Fibroblast of lung (primary cell): Measurements from ENCODE around the gene PDE2A. TPM values are rescaled to one million over a fixed set of nuclear protein-coding genes. Genes with fewer than 3 reads are reported as not detected.

ENCODE experiments used
- DNase-seq, 2 donors: peaks; one replicate each; pipeline versions ENCODE4 v3.0.0 to v3.0.0-alpha.2; 2010; ENCODE audit warnings: low read depth in 2 of 2
- H2AFZ ChIP-seq: 2 replicates; pipeline ENCODE4 v1.5.1; 2012; ENCODE audit warnings: low read length, control low read depth, inconsistent platforms
- H3K27ac ChIP-seq: 2 replicates; pipeline ENCODE4 v1.5.1; 2011; ENCODE audit warnings: low read length, control low read depth; ENCODE audit not compliant: insufficient read depth
- H3K27me3 ChIP-seq: 2 replicates; pipeline ENCODE4 v1.5.1; 2011; ENCODE audit warnings: mild to moderate bottlenecking, low read length; ENCODE audit not compliant: control insufficient read depth, insufficient read depth
- H3K36me3 ChIP-seq: 2 replicates; pipeline ENCODE4 v1.5.1; 2011; ENCODE audit warnings: low read length; ENCODE audit not compliant: control insufficient read depth, insufficient read depth
- H3K4me1 ChIP-seq: 2 replicates; pipeline ENCODE4 v1.5.1; 2011; ENCODE audit warnings: low read length; ENCODE audit not compliant: control insufficient read depth, insufficient read depth; ENCODE audit errors: extremely low read depth
- H3K4me2 ChIP-seq: 2 replicates; pipeline ENCODE4 v1.5.1; 2011; ENCODE audit warnings: low read length, control low read depth; ENCODE audit not compliant: insufficient read depth; ENCODE audit errors: extremely low read depth
- H3K4me3 ChIP-seq, 4 experiments: fragments of 200-600 bp in 1 of 4; sonication (generic) in 1 of 4; replicated peaks in 1 of 4; 2 replicates each; pipeline ENCODE4 v1.5.1; 2011 to 2016; ENCODE audit warnings: low read length in 4 of 4, low read depth in 3 of 4, mild to moderate bottlenecking in 3 of 4, control low read depth in 2 of 4, inconsistent platforms in 1 of 4, mixed read lengths in 1 of 4; ENCODE audit not compliant: insufficient read depth in 1 of 4; ENCODE audit errors: control extremely low read depth in 1 of 4
- H3K79me2 ChIP-seq: 2 replicates; pipeline ENCODE4 v1.5.1; 2012; ENCODE audit warnings: mild to moderate bottlenecking, low read length, inconsistent platforms; ENCODE audit not compliant: control insufficient read depth, insufficient read depth
- H3K9ac ChIP-seq: 2 replicates; pipeline ENCODE4 v1.5.1; 2011; ENCODE audit warnings: mild to moderate bottlenecking, low read length, control low read depth; ENCODE audit not compliant: insufficient read depth
- H3K9me3 ChIP-seq: 2 replicates; pipeline ENCODE4 v1.5.1; 2012; ENCODE audit warnings: low read depth, low read length; ENCODE audit not compliant: control insufficient read depth, insufficient read depth
- H4K20me1 ChIP-seq: 2 replicates; pipeline ENCODE4 v1.5.1; 2011; ENCODE audit warnings: low read length; ENCODE audit not compliant: control insufficient read depth, insufficient read depth; ENCODE audit errors: extremely low read depth
- EZH2 ChIP-seq: IDR thresholded peaks from 2 replicates; pipeline ENCODE4 v1.5.1; 2012; ENCODE audit warnings: low read length, control low read depth, mild to moderate bottlenecking; ENCODE audit errors: missing control alignments
- polyA plus RNA-seq, 2 donors: library from polyadenylated mRNA; depleted of rRNA in 1 of 2; stranded (reverse) in 1 of 2; unstranded in 1 of 2; fragments of >200 nt; gene quantifications; 2 replicates each; pipeline ENCODE4 v1.2.1, GENCODE V29; 2011 to 2012; ENCODE audit warnings: missing spikeins in 1 of 2
- total RNA-seq: library from RNA; depleted of rRNA; stranded (reverse); fragments of >200 nt; gene quantifications from 2 replicates; pipeline ENCODE4 v1.2.1, GENCODE V29; 2014
- TF ChIP-seq, protein P1 (sequence below), 2 donors: IDR thresholded peaks in 1 of 2; conservative IDR thresholded peaks in 1 of 2; 1 replicate in 1 of 2; 2 replicates in 1 of 2; pipeline ENCODE4 v1.5.1; 2011 to 2012; ENCODE audit warnings: low read length in 2 of 2, control low read depth in 1 of 2, inconsistent platforms in 1 of 2, low read depth in 1 of 2, mild to moderate bottlenecking in 1 of 2

PDE2A gene
- total and polyA plus RNA-seq, 2 donors (not counting 1 experiment from before 2014, with no cell fraction given): 0.50 to 2.6 TPM

DNA sequence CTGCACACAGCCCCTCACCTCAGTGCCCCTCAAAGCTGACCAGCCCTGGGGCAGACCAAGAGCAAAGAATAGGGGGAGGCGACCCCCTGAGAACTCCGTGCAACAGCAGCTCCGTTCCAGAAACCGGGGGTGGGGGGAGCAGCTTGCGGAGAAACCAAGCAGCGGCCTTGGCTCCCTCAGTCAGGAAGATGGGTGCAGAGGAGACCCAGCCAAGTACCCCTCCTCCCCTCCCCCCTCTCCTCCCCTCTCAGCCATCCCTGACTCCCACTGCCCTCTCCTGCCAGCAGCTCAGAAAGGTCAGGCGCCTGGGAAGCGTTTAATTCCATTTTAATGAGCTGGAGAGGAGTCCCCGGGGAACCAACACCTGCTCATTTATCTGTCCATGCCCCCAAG, 78.9 kb downstream of the PDE2A start:
- no peaks in the 10 kb centered on the region for H3K36me3 ChIP-seq
- H3K4me2 ChIP-seq: no peak overlapping the region
- no peak overlapping the region for H2AFZ ChIP-seq
- no peak overlapping the region for H3K9ac ChIP-seq
- no peaks in the 10 kb centered on the region for H3K9me3 ChIP-seq
- H3K27me3 ChIP-seq: peaks cover 12% of the 10 kb centered on the region
- H4K20me1 ChIP-seq: no peaks in the 10 kb centered on the region
- no peak for DNase-seq
- TF ChIP-seq, protein P1, sequence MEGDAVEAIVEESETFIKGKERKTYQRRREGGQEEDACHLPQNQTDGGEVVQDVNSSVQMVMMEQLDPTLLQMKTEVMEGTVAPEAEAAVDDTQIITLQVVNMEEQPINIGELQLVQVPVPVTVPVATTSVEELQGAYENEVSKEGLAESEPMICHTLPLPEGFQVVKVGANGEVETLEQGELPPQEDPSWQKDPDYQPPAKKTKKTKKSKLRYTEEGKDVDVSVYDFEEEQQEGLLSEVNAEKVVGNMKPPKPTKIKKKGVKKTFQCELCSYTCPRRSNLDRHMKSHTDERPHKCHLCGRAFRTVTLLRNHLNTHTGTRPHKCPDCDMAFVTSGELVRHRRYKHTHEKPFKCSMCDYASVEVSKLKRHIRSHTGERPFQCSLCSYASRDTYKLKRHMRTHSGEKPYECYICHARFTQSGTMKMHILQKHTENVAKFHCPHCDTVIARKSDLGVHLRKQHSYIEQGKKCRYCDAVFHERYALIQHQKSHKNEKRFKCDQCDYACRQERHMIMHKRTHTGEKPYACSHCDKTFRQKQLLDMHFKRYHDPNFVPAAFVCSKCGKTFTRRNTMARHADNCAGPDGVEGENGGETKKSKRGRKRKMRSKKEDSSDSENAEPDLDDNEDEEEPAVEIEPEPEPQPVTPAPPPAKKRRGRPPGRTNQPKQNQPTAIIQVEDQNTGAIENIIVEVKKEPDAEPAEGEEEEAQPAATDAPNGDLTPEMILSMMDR (conservative IDR thresholded peaks at IDR 0.05 in 1 of 2, IDR thresholded peaks at IDR 0.05 in 1 of 2; ENCODE audit: low read depth in 1 of 2, low read length in 2 of 2): no peak
- no peak for TF ChIP-seq EZH2
- H3K4me3 ChIP-seq: no peak overlapping the region
- H3K4me1 ChIP-seq: no peaks in the 10 kb centered on the region
- no peak overlapping the region for H3K27ac ChIP-seq
- H3K79me2 ChIP-seq: no peaks in the 10 kb centered on the region

DNA sequence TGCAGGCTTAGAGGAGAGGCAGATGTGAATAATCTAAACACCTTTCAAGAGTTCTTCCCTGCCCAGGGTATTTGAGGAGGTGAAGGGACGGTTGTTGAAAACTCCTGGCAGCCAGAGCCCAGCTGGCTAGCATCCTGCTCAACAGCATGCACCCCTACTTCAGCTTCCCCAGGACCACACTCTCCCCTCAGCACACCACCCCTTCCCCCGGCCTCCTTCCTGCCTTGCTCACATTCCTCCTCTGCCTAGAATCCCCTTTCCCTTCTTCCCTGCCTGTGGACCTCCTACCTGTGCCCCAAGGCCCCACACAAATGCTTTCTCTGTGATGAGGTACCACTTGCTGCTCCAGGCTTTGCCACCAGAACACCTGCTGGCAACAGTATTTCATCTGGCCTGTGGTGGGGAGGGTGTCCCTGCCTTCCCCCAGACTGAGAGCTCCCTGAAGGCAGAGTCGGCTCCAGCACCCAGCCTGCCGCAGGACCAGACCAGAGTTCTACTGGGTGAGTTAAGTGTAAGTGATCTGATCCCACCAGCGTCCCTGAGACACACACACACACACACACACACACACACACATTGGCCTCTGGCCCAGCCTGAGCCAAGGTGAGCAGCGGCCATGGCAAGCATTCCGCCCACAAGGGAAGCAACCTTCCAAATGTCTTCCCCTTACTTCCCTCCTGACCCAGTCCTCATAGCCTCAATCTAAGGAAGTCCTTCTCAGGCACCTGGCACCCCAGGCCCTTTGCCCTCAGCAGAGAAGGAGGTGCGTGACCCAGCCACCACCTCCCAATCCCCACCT, 79.5 kb downstream of the PDE2A start:
- H3K36me3 ChIP-seq: no peaks in the 10 kb centered on the region
- no peak overlapping the region for H3K4me2 ChIP-seq
- DNase-seq: no peak
- H3K79me2 ChIP-seq: no peaks in the 10 kb centered on the region
- peaks cover 16% of the 10 kb centered on the region for H3K27me3 ChIP-seq
- no peak for TF ChIP-seq EZH2
- TF ChIP-seq, protein P1 (conservative IDR thresholded peaks at IDR 0.05 in 1 of 2, IDR thresholded peaks at IDR 0.05 in 1 of 2; ENCODE audit: low read depth in 1 of 2, low read length in 2 of 2): no peak
- no peaks in the 10 kb centered on the region for H4K20me1 ChIP-seq
- H3K4me3 ChIP-seq: no peak overlapping the region
- no peaks in the 10 kb centered on the region for H3K9me3 ChIP-seq
- H3K4me1 ChIP-seq: no peaks in the 10 kb centered on the region
- no peak overlapping the region for H3K9ac ChIP-seq
- H2AFZ ChIP-seq: no peak overlapping the region
- H3K27ac ChIP-seq: no peak overlapping the region

DNA sequence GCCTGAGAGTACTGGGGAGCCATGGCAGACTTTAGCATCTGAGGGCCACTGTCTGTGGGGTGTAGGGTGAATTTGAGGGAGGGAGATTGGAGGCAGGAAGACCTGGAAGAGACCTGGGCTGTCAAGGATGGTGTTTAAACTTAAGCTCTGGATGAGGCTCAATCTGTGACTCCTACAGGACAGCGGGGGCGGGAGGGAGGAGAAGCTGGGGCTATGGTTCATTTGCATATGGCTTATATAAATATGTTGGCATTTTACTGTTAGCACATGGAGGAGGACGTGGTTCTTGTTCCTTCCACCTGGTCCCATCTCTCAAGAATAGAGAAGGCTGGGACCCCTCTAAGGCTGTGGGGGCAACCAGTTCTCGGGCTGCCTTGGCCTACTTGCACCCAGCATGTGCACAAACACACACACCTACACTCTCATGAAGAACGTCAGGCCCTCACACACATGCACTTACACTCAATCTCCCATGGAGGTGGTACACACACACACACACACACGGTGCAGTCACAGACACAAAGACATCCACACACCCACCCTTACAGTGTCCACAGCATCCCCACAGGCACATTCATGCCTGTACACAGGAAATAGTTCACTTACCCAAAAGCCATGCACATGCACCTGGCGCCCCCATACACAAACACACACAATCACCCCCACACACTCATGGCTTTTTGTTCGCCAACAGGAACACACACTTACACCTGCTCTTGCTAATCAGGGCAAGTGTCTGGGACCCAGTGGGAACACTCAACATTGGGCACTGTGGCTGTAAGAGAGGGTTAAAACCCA, 81.3 kb downstream of the PDE2A start:
- H3K9ac ChIP-seq: no peak overlapping the region
- DNase-seq: no peak
- H3K4me3 ChIP-seq: no peak overlapping the region
- H3K36me3 ChIP-seq: no peaks in the 10 kb centered on the region
- H3K9me3 ChIP-seq: no peaks in the 10 kb centered on the region
- TF ChIP-seq, protein P1 (conservative IDR thresholded peaks at IDR 0.05 in 1 of 2, IDR thresholded peaks at IDR 0.05 in 1 of 2; ENCODE audit: low read depth in 1 of 2, low read length in 2 of 2): no peak
- TF ChIP-seq EZH2: no peak
- H3K79me2 ChIP-seq: no peaks in the 10 kb centered on the region
- no peaks in the 10 kb centered on the region for H3K4me1 ChIP-seq
- no peak overlapping the region for H2AFZ ChIP-seq
- no peak overlapping the region for H3K4me2 ChIP-seq
- peaks cover 28% of the 10 kb centered on the region for H3K27me3 ChIP-seq
- no peak overlapping the region for H3K27ac ChIP-seq
- no peaks in the 10 kb centered on the region for H4K20me1 ChIP-seq
